B cell (primary cell): Measurements from ENCODE around the gene CTNNA2.

Source experiments
- CTCF ChIP-seq: fragments of 200-600 bp; IDR thresholded peaks from one replicate; pipeline ENCODE4 v1.8.0; 2022; ENCODE audit warnings: antibody characterized with exemption, mild to moderate bottlenecking
- EZH2 ChIP-seq: IDR thresholded peaks from 2 replicates; pipeline ENCODE4 v1.6.1; 2012; ENCODE audit warnings: borderline replicate concordance, low read depth, mild to moderate bottlenecking, moderate library complexity, low read length; ENCODE audit not compliant: insufficient read depth, poor library complexity, severe bottlenecking

- no peak for TF ChIP-seq CTCF
- TF ChIP-seq EZH2 = no peak
Measured at GRCh38 chr2:79945653-79946445, 433.0 kb downstream of the CTNNA2 start.
